Fibroblast of pulmonary artery (primary cell): ENCODE results near the gene MAPKAPK2.
A peak's percentile ranks its signal among the peaks of the same experiment; 100 is the strongest.

Experiments used
- DNase-seq: peaks from one replicate; pipeline ENCODE4 v3.0.0-alpha.2; 2010; ENCODE audit warnings: low read depth
- H3K4me3 ChIP-seq: replicated peaks from 2 replicates; pipeline ENCODE4 v1.5.1; 2011; ENCODE audit warnings: low read depth, mild to moderate bottlenecking, control low read depth, low read length, moderate library complexity
- TF ChIP-seq, protein P1 (sequence below): IDR thresholded peaks from 2 replicates; pipeline ENCODE4 v1.5.1; 2011; ENCODE audit warnings: mild to moderate bottlenecking, control low read depth, low read length, inconsistent platforms; ENCODE audit errors: missing control alignments

Gene MAPKAPK2

GRCh38 chr1:206702803-206703202 is 18.1 kb downstream of the MAPKAPK2 start:
- TF ChIP-seq, protein P1, sequence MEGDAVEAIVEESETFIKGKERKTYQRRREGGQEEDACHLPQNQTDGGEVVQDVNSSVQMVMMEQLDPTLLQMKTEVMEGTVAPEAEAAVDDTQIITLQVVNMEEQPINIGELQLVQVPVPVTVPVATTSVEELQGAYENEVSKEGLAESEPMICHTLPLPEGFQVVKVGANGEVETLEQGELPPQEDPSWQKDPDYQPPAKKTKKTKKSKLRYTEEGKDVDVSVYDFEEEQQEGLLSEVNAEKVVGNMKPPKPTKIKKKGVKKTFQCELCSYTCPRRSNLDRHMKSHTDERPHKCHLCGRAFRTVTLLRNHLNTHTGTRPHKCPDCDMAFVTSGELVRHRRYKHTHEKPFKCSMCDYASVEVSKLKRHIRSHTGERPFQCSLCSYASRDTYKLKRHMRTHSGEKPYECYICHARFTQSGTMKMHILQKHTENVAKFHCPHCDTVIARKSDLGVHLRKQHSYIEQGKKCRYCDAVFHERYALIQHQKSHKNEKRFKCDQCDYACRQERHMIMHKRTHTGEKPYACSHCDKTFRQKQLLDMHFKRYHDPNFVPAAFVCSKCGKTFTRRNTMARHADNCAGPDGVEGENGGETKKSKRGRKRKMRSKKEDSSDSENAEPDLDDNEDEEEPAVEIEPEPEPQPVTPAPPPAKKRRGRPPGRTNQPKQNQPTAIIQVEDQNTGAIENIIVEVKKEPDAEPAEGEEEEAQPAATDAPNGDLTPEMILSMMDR = no peak
- no peak for DNase-seq

DNA sequence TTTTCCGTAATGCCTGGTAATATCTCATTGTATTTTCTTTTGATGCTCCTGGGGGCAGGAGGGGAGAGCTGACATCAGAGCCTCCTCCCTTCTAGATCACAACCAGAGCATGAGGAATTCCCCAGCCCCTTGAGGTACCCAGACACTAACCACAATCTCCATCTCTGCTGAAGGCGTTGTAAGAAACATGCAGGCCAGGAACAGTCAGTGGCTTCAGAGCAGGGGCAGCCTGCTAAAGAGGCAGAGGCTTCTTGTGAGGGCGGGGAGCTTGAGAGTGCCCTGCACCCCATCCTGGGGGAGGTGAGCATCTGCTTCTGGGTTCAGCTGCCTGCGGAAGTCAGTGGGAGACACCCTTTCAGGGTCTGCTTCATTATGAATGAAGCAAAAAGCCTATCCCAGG is 19.0 kb downstream of the MAPKAPK2 start:
- TF ChIP-seq, protein P1 = no peak
- H3K4me3 ChIP-seq = no peak overlapping the region
- no peak for DNase-seq

More at GRCh38 chr1:206702803-206703202, 18.1 kb downstream of the MAPKAPK2 start:
- H3K4me3 ChIP-seq = no peak overlapping the region

DNA sequence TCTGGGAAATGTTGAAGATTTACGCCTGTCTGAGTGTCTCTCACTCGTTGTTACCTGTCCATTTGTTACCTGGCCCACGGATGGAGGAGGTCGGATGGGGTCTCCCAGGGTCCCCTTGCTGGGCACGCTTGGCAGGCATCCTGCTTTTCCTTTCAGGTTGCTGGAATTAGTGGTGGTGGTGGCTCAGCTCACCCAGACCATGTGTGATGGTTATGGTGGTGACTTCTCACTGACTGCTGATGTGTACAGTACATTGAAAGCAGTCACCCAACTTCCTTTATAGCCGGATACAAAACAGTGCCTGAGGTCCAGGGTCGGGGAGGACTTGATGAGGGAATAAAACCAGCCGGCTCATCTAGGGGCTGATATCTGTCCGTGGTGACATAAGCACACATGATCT is 19.5 kb downstream of the MAPKAPK2 start:
- no peak overlapping the region for H3K4me3 ChIP-seq
- TF ChIP-seq, protein P1 = no peak
- DNase-seq = no peak

DNA sequence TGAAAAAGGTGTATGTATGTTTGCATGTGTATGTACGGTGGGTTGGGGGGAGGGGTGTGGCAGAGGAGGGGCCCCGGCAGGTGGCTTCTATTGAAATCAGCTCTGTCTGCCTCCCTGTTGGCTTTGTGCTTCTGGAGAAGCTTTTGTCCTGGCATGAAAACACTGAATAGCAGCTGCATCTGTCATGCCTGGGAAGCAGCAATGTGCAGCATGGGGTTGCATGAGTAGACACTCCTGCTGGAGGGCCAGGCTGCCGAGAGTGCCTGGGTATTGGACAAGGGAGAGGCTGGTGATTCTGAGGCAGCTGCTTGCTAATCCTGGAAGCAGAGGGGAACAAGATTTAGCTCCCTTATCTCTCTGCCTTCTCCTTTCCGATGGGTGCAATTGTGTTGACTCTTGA is 20.5 kb downstream of the MAPKAPK2 start:
- peak; percentile 57 for DNase-seq
- no peak overlapping the region for H3K4me3 ChIP-seq
- TF ChIP-seq, protein P1 = no peak

DNA sequence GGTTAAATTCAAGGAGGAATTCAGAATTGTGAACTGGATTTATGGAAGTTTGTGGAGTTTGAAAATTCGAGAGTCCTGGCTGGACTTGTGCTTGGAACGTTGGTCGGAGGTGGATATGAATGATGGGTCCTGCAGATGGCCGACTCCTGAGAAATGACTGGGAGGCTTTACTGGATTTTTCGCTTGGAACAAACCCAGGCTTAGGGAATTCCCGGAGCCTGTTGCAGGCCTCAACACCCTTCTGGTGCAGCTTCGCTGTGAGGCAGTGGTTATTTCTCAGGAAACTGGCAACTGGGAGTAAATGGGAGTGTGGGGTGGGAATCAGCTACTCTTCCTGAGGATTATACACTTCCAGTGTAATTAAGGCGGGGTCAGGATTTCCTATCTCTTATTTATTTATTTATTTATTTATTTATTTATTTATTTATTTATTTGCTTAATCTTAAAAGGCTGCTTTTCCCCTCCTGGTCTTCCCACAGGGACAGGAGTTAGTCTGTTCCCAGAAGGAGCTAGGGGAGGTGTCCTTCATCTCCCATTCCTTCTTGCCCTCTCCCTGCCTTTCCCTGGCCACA is 21.1 kb downstream of the MAPKAPK2 start:
- TF ChIP-seq, protein P1 = no peak
- no peak for DNase-seq
- H3K4me3 ChIP-seq = no peak overlapping the region

DNA sequence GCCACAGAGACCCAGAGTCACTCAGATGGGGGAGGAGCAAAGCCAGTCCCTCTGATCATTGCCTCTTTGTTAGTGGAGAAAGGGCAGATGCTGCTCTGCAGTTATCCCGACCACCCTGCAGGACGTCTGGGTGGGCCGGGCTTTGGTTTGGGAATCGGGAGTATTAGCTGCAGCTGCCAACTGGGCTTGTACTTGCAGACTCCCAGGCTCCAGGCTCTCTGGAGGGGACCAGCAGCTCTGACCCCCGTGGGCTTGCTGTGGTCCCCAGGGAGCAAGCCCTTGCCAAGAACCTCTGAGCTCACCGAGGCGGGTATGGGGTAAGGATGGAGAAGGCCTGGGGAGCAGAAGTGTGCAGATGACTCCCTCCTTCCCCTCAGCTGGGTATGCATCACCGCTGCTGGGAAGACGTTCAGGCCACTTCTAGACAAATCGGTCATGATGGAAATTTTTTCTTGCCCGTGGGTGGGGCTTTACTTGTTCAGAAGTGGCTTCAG is 21.6 kb downstream of the MAPKAPK2 start:
- H3K4me3 ChIP-seq = no peak overlapping the region
- peak; percentile 93 for DNase-seq
- TF ChIP-seq, protein P1 = no peak

GRCh38 chr1:206706806-206707366 is 22.2 kb downstream of the MAPKAPK2 start:
- TF ChIP-seq, protein P1 = no peak

More at GRCh38 chr1:206706806-206707366, 22.2 kb downstream of the MAPKAPK2 start:
- no peak overlapping the region for H3K4me3 ChIP-seq
- DNase-seq = no peak
